IPS-18c (cell line): ENCODE results near the gene IRF8.
"Not testable (repeated sequence)": the region's sequence is repeated elsewhere in the genome, so short reads cannot be mapped to it uniquely, and the experiment has no call there.

ENCODE experiments used
- H3K4me3 ChIP-seq: 2 replicates; pipeline ENCODE4 v1.7.0; 2013; ENCODE audit warnings: low read depth, mild to moderate bottlenecking, low read length, moderate library complexity; ENCODE audit not compliant: insufficient read depth
- H3K9me3 ChIP-seq: one replicate; pipeline ENCODE4 v1.6.1; 2013; ENCODE audit warnings: mild to moderate bottlenecking, low read length, moderate library complexity; ENCODE audit not compliant: control insufficient read depth, insufficient read depth

Gene IRF8

GRCh38 chr16:85862476-85863383 is 36.2 kb upstream of the IRF8 start:
- H3K4me3 ChIP-seq = no peak overlapping the region
- peaks cover 5% of the 10 kb centered on the region for H3K9me3 ChIP-seq

- H3K9me3 ChIP-seq = peaks cover 5% of the 10 kb centered on the region
These were observed 35.6 kb upstream of the IRF8 start for GRCh38 chr16:85863384-85863774.

GRCh38 chr16:85864965-85865364 is 34.0 kb upstream of the IRF8 start:
- H3K4me3 ChIP-seq = no peak overlapping the region

More at GRCh38 chr16:85863384-85863774, 35.6 kb upstream of the IRF8 start:
- no peak overlapping the region for H3K4me3 ChIP-seq

GRCh38 chr16:85867189-85867588 is 31.8 kb upstream of the IRF8 start:
- Histone ChIP-seq H3K9me3 (peaks cover 9% of the 10 kb centered on the region), H3K4me3 (no peak overlapping the region)

More at GRCh38 chr16:85864965-85865364, 34.0 kb upstream of the IRF8 start:
- peaks cover 9% of the 10 kb centered on the region for H3K9me3 ChIP-seq

- Histone ChIP-seq H3K4me3 (no peak overlapping the region), H3K9me3 (peaks cover 9% of the 10 kb centered on the region)
These were observed 30.5 kb upstream of the IRF8 start for GRCh38 chr16:85868495-85868894.

- Histone ChIP-seq H3K9me3 (peaks cover 9% of the 10 kb centered on the region), H3K4me3 (no peak overlapping the region)
These were observed 29.8 kb upstream of the IRF8 start for GRCh38 chr16:85869206-85869605.

- H3K4me3 ChIP-seq = no peak overlapping the region
- H3K9me3 ChIP-seq = peaks cover 9% of the 10 kb centered on the region
These were observed 29.0 kb upstream of the IRF8 start for GRCh38 chr16:85869785-85870558.

GRCh38 chr16:85871756-85872155 is 27.2 kb upstream of the IRF8 start:
- Histone ChIP-seq H3K4me3 (no peak overlapping the region), H3K9me3 (peaks cover 9% of the 10 kb centered on the region)

- Histone ChIP-seq H3K9me3 (peaks cover 5% of the 10 kb centered on the region), H3K4me3 (no peak overlapping the region)
These were observed 26.2 kb upstream of the IRF8 start for GRCh38 chr16:85872734-85873133.

- H3K4me3 ChIP-seq = no peak overlapping the region
- peaks cover 5% of the 10 kb centered on the region for H3K9me3 ChIP-seq
These were observed 25.8 kb upstream of the IRF8 start for GRCh38 chr16:85873153-85873552.

GRCh38 chr16:85874031-85874430 is 24.9 kb upstream of the IRF8 start:
- H3K4me3 ChIP-seq, H3K9me3 ChIP-seq: not testable (repeated sequence)

- Histone ChIP-seq H3K4me3 (no peak overlapping the region), H3K9me3 (no peaks in the 10 kb centered on the region)
These were observed 20.6 kb upstream of the IRF8 start for GRCh38 chr16:85878407-85878806.

- no peaks in the 10 kb centered on the region for H3K9me3 ChIP-seq
- no peak overlapping the region for H3K4me3 ChIP-seq
These were observed 20.1 kb upstream of the IRF8 start for GRCh38 chr16:85878875-85879274.

GRCh38 chr16:85879549-85879948 is 19.4 kb upstream of the IRF8 start:
- Histone ChIP-seq H3K4me3 (no peak overlapping the region), H3K9me3 (no peaks in the 10 kb centered on the region)

- H3K4me3 ChIP-seq = no peak overlapping the region
- no peaks in the 10 kb centered on the region for H3K9me3 ChIP-seq
These were observed 18.8 kb upstream of the IRF8 start for GRCh38 chr16:85879975-85880831.

- H3K4me3 ChIP-seq = no peak overlapping the region
- no peaks in the 10 kb centered on the region for H3K9me3 ChIP-seq
These were observed 18.1 kb upstream of the IRF8 start for GRCh38 chr16:85880861-85881260.

GRCh38 chr16:85881436-85881835 is 17.5 kb upstream of the IRF8 start:
- H3K4me3 ChIP-seq = no peak overlapping the region
- no peaks in the 10 kb centered on the region for H3K9me3 ChIP-seq
